NCI-H2227 treated with DMSO at 0.1 percent for 48 hours (cell line): Measurements from ENCODE around the gene POP7.
"Not testable (repeated sequence)": the region's sequence is repeated elsewhere in the genome, so short reads cannot be mapped to it uniquely, and the experiment has no call there.

Experiments
- DNase-seq: peaks from one replicate; lab custom pipeline; 2025; lab: John Stamatoyannopoulos, UW

The POP7 gene

DNA sequence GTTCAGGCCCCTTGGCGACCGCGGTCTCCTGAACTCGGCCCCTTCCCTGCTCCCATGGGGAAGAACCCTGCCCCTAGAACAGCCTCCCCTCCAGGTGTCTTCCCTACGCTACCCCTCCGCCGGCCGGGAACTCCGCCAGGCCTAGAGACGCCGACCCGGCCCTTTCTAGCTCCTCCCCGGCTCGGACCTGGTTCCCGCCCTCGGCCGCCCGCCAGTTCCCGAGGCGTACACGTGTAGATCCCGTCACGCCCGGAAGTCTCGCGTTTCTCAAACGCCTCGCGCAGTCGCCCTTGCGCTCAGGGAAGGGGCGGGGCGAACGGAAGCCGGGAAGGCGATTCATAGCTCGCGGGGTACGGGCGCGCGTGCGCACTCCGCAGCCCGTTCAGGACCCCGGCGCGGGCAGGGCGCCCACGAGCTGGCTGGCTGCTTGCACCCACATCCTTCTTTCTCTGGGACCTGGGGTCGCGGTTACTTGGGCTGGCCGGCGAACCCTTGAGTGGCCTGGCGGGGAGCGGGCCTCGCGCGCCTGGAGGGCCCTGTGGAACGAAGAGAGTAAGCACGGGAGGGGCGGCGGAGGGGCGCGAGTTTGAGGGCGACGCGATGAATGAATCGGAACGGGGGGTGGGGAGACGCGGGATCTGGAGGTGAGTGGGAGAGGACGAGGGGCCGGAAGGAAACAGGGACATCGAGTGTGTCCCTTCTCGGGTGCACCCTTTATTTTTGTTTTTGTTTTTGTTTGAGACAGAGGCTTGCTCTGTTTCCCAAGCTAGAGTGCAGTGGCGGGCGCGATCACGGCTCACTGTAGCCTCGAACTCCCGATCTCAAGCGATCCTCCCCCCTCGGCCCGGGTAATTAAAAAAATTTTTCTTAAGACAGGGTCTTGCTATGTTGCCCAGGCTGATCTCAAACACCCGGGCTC is at the start of gene POP7:
Gene POP7, plus strand, starts transcription at position 369 of the 919 bp plus-strand sequence. CDS start 710 bp downstream, outside the sequence.
- DNase-seq: peak; percentile 98

DNA sequence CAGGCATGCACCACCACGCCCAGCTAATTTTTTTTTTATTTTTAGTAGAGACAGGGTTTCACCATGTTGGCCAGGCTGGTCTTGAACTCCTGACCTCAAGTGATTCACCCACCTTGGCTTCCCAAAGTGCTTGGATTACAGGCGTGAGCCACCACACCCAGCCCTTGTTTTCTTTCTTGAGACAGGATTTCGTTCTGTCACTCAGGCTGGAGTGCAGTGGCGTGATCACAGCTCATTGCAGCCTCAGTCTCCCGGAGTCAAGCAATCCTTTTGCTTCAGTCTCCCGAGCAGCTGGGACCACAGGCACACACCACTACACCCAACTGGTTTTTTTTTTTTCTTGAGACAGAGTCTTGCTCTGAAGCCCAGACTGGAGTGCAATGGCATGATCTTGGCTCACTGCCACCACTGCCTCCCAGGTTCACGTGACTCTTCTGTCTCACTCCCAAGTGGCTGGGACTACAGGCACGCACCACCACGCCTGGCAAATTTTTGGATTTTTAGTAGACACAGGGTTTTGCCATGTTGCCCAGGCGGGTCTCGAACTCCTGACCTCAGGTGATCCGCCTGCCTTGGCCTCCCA is 43.6 kb upstream of the POP7 start:
- DNase-seq: not testable (repeated sequence)

DNA sequence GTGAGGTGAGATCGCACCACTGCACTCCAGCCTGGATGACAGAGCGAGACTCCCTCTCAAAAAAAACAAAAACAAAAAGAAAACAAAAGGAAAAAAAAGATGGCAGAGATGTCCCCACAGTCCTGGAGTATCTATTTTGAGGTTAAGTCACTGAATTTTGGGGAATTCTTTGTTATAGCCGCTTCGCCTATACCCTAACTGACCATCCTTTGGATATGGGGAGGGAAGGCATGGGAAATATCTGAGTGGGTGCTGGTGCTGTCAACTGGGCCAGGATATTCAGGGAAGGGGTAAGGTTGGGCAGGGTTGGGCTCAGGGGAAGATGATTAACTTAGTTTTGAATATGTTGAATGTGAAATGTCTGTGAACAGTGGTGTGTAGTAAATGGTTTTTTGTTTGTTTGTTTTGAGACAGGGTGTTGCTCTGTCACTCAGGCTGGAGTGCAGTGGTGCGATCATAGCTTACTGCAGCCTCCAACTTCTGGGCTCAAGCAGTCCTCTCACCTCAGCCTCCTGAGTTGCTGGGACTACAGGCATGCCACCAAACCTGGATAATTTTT is 40.7 kb upstream of the POP7 start:
- DNase-seq: no peak

DNA sequence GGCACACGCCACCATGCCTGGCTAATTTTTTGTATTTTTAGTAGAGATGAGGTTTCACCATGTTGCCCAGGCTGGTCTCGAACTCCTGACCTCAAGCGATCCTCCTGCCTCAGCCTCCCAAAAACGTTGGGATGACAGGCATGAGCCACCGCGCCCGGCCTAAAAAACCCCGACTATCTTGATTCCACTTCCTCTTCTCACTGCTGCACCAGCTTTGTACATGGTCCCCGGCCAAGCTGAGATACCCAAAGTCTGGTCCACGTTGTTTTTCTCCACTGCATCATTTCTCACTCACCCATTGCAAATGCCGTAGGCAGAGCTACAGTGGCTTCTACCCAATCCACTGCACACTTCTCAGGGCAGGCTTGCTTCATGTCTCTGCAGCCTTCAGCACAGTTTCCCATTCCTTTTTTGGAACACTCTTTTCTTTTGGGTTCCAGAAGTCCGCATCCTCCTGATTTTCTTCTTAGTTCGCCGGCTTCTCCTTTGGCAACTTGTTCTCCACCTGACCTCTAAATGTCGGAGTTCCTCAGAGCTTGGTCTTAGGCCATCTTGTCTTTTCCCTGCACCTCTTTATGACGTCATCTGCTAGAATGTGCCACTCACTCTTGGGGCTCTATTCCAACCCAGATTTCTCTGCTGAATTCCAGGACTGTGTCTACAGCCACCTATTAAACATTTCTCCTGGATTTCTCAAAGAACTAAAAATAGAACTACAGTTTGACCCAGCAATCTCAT is 38.4 kb upstream of the POP7 start:
- DNase-seq: no peak

DNA sequence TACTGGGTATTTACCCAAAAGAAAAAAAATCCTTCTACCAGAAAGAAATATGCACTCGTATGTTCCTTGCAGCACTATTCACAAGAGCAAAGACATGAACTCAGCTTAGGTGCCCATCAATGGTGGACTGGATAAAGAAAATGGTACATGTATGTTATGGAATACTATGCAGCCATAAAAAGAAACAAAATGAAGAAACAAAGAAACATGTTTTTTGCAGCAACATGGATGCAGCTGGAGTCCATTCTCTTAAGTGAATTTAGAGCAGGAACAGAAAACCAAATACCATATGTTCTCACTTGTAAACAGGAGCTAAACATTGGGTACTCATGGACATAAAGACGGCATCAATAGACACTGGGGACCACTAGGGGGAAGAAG is 37.9 kb upstream of the POP7 start:
- DNase-seq: no peak

DNA sequence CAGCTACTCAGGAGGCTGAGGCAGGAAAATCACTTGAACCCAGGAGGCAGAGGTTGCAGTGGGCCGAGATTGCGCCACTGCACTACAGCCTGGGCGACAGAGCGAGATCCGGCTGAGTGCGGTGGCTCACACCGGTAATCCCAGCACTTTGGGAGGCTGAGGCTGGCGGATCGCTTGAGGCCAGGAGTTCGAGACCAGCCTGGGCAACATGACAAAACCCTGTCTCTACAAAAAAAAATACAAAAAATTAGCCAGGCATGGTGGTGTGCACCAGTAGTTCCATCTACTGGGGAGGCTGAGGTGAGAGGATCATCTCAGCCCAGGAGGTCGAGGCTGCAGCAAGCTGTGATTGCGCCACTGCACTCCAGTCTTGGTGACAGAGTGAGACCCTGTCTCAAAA is 36.8 kb upstream of the POP7 start:
- not testable (repeated sequence) for DNase-seq

DNA sequence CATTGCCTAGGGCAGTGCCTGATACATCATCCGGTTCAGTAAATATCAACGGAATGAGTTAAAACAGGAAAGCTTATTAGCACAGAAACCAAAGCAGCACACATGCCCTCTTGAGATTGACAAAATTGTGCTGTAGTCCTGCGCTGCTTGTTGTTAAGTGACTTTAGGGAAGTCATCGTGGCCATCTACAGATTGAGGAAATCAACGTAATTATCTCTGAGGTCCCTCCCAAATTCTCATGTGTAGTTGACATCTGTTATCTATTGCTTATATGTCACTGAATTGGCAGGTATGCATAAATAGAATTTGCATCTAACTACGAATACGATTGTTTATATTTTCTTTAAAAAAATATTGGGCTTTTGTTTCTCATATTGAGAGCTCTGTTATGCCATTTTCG is 35.8 kb upstream of the POP7 start:
- DNase-seq: no peak

DNA sequence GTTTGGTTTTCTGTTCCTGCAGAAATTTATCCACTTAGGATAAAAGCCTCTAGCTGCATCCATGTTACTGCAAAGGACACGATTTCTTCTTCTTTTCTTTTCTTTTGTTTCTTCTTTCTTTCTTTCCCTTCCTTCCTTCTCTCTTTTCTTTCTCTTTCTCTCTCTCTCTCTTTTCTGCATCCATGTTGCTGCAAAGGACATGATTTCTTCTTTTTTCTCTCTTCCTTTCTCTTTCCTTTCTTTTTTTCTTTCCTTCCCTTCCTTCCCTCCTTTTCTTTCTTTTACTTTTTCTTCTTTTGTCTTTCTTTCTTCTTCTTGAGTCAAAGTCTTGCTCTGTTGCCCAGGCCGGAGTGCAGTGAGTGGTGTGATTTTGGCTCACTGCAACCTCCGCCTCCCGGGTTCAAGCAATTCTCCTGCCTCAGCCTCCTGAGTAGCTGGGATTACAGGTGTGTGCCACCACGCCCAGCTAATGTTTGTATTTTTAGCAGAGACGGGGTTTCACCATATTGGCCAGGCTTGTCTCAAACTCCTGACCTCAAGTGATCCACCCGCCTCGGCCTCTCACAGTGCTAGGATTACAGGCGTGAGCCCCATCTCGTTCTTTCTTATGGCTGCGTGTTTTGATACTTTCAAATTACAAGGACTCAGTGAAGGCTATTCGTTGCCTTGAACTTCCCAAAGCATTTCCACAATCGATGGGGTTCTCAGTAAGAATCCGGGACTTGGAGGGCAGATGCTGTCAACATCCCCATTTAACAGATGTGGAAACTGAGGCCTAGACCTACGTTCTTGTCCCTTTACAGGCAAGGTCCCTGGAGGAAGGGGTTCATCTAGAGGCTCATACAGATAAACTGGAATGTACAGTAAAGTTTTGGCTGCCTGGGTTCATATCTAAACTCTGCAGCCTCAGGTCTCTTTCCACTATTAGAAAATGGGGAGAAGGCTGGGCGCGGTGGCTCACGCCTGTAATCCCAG is 34.3 kb upstream of the POP7 start:
- no peak for DNase-seq

DNA sequence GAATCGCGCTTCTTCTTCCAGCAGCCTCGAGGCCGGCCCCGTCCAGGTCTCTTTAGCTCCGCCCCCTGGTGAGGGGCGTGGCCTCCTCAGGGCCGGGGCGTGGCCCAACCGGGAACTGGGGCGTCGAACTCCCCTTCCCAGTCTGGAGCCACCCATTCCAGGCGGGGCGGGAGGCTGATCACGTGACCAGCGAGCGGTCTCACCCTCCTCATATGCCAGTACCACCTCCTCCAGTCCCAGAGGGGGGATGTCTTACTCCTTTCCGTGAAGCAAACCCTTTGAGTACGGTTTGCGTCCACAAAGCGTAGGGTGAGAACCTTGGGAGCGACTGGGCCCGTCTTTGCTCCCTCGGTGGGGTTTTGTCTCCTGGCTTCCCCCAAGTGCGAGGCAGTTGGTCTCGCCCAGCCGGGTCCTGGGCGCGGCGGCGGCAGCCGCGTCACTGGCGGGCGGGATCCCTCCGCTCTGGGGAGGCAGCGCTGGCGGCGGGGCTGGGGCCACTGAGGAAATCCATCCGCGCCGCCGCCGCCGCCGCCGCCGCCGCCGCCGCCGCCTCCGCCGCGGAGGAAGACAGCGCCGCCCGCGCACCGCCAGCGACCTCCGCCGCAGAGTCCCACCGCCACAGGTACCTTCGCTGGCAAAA is 32.5 kb upstream of the POP7 start, which contains the start of gene GNB2:
Gene GNB2, plus strand, starts transcription at position 439 of the 640 bp plus-strand sequence. CDS start 2,526 bp downstream, outside the sequence.
- peak; percentile 98 for DNase-seq

DNA sequence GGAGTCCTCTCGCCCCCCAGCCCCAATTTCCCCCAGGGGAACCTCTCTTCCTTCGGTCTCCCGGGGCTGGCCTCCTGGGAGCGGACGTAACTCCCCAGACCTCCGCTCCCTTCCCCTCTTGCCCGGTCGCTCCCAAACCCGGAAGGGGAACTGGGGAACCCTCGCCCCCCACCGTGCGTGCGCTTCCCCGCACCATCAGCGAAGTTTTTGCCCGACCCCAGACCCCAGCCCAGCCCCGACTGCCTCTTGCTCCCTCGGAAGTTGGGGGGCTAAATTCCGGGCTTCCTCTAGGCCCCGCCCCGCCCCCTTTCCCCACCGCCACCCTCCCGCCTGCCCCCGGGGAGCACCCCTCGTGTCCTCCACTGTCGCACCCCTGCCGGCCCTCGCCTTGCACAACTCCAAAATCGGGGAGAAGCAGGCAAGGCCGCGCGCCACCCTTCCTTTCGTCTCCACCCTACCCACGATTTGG is 31.9 kb upstream of the POP7 start:
- no peak for DNase-seq

DNA sequence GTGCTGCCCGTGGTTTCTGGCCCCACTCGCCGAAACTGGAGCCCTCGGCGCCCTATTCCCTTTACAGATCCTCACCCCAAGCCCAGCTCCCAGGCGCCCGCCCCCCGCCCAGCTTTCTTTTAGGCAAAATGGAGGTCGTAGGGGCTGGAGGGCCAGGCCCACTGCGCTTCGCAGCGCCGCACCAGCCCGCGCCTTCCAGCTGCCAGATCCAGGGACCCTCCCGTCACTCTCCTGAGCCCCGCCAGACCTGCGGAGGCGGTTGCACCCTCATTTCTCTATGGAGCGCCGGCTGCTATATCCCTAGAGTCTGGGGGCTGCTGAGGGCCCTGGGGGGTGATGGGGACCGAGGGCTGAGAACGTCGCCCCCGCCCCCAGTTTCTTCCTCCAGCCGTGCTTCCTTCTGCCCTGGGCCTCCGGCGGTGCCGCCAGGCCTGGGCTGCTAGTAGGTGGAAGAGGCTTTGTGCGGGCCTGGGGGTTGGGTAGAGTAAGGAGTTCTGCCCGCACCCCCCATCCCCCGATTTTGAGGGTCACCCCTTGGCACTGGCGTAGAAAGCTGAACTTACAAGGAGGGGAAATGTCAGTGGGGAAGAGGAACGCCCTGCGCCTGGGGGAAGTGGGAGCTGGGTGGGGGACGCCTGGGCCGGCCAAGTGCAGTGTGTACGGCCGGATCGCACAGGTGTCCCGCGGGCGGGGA is 31.4 kb upstream of the POP7 start:
- DNase-seq: no peak

DNA sequence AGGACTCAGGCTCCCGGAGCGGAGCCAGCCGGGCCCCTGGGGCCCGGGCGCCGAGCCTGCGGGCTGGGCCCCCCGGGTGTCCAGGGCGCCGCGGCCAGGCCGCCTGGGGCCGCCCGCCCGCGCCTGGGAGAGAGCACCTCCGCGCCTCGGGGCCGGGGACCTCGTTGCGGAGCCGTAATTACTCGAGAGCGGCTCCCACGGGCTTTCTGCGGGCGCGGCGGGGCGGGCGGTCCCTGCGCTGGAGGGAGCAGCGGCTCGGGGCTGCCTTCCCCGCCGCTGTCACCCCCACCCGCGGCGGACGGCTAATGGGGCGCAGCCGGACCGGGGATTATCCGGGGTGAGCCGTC is 30.8 kb upstream of the POP7 start:
- DNase-seq: no peak

DNA sequence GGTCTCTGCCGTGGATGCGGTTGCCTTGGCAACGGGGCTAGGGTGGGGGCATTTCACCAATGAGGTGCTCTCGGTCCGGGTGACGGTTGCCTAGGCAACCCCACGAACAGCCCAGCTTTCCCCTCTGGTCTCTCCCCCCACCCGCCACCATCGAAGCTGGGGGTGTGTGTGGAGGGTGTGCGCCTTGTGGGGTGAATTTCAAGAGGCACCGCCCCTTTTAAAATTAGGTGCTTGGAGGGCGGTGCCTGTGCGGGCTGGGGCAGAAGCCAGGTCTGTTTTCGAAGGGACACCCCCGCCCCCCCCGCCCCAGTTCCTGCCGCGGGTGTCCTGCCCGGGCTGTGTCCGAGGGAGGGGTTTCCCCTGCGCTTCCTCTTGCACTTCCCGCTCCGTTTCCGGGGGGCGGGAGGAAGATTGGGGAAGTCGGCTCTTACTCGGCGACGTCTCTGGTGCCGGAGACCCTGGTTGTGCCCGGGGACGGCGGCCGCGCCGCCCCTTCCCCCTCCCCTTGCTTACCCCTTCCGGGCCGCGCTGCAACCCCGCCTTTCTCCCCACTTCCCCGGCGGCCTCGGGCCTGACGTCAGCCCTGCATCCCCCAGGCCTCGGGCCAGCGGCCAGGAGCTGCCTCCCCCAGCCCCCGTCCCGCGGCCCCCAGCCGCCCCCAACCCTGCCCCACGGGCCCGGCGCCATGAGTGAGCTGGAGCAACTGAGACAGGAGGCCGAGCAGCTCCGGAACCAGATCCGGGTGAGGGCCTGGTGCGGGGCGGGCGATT is 30.2 kb upstream of the POP7 start:
- peak; percentile 98 for DNase-seq

DNA sequence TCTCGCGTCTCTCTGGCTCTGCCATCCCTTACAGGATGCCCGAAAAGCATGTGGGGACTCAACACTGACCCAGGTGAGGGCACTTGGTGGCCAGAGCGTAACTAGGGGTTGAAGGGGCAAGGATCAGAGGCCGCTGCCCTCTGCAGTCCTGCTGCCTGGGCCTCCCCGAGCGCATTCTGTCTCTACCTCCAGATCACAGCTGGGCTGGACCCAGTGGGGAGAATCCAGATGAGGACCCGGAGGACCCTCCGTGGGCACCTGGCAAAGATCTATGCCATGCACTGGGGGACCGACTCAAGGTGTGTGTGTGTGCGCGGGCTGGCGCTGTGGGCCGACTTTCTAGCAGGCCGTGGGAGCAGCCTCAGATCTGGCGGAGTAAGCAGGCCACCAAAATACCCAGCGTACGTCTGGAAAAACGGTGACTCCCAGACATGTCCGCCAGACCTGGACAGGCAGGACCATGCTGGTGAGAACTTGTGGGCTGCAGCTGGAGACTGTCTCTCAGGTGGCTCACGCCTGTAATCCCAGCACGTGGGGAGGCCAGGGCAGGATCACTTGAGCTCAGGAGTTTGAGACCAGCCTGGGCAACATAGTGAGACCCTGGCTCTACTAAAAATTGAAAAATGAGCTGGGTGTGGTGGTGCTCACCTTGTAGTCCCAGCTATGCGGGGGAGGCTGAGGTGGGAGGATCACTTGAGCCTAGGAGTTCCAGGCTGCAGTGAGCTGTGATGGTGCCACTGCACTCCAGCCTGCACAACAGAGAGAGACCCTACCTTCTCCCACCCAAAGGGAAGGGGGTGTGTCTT is 29.2 kb upstream of the POP7 start:
- DNase-seq: no peak

DNA sequence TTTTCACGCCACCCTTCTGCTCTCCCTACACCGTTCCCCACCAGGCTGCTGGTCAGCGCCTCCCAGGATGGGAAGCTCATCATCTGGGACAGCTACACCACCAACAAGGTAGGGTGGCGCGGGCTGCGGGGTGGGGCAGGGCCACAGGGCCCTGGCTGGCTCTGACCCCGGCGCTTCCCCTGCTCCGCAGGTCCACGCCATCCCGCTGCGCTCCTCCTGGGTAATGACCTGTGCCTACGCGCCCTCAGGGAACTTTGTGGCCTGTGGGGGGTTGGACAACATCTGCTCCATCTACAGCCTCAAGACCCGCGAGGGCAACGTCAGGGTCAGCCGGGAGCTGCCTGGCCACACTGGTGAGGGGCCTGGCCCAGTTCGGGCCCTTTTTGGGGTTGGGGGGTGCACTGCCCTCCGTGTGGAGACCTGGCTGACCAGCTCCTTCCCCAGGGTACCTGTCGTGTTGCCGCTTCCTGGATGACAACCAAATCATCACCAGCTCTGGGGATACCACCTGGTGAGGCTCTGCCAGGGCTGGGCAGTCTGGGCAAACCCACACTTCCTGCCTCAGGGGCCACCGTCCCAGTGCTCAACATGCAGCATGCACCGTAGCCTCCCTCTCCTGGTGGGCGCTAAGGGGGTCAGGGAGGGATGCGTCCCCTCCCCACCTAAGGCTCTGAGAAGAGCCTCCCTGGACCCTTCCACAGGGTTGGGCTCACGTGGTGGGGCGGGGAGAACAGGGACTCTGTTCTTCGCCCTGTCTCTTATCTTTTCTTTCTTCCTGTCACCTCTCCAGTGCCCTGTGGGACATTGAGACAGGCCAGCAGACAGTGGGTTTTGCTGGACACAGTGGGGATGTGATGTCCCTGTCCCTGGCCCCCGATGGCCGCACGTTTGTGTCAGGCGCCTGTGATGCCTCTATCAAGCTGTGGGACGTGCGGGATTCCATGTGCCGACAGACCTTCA is 28.3 kb upstream of the POP7 start:
- DNase-seq: no peak

DNA sequence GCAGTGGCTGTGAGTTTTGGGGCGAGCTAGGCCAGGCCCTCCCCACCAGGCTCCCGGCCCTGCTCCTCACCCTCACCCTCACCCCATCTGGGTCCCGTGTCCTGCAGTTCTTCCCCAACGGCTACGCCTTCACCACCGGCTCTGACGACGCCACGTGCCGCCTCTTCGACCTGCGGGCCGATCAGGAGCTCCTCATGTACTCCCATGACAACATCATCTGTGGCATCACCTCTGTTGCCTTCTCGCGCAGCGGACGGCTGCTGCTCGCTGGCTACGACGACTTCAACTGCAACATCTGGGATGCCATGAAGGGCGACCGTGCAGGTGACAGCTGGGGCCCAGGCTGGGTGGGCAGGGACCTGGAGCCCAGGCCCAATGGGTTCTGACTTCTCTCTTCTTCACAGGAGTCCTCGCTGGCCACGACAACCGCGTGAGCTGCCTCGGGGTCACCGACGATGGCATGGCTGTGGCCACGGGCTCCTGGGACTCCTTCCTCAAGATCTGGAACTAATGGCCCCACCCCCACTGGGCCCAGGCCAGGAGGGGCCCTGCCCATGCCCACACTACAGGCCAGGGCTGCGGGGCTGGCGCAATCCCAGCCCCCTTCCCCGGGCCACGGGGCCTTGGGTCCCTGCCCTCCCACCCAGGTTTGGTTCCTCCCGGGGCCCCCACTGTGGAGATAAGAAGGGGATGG is 27.5 kb upstream of the POP7 start:
- no peak for DNase-seq
